Embryonic facial prominence (tissue), 1 donor: ENCODE results near the gene CELSR2.

ENCODE experiments used
- DNase-seq: peaks from one replicate; pipeline ENCODE4 v3.0.0-alpha.2; 2016; ENCODE audit errors: extremely low spot score

Gene CELSR2

GRCh38 chr1:109252167-109252892 lies 3.0 kb downstream of the CELSR2 start:
- no peak for DNase-seq

GRCh38 chr1:109252893-109253802 lies 3.8 kb downstream of the CELSR2 start:
- no peak for DNase-seq

GRCh38 chr1:109253803-109254620 lies 4.7 kb downstream of the CELSR2 start:
- no peak for DNase-seq

GRCh38 chr1:109254621-109255096 lies 5.3 kb downstream of the CELSR2 start:
- DNase-seq: no peak

GRCh38 chr1:109255097-109255651 lies 5.8 kb downstream of the CELSR2 start:
- DNase-seq: no peak

- DNase-seq: no peak
Observed at GRCh38 chr1:109255678-109256077, 6.3 kb downstream of the CELSR2 start.

- no peak for DNase-seq
Observed at GRCh38 chr1:109256085-109256484, 6.7 kb downstream of the CELSR2 start.

- DNase-seq: no peak
Observed at GRCh38 chr1:109256971-109257681, 7.8 kb downstream of the CELSR2 start.

- no peak for DNase-seq
Observed at GRCh38 chr1:109257682-109258421, 8.5 kb downstream of the CELSR2 start.

GRCh38 chr1:109258481-109259466 lies 9.4 kb downstream of the CELSR2 start:
- no peak for DNase-seq

- no peak for DNase-seq
Observed at GRCh38 chr1:109259674-109260557, 10.6 kb downstream of the CELSR2 start.

GRCh38 chr1:109261006-109261405 lies 11.7 kb downstream of the CELSR2 start:
- no peak for DNase-seq

GRCh38 chr1:109261578-109261977 lies 12.2 kb downstream of the CELSR2 start:
- no peak for DNase-seq

- DNase-seq: no peak
Observed at GRCh38 chr1:109262231-109263055, 13.1 kb downstream of the CELSR2 start.

- no peak for DNase-seq
Observed at GRCh38 chr1:109263234-109263596, 13.9 kb downstream of the CELSR2 start.

- no peak for DNase-seq
Observed at GRCh38 chr1:109263597-109264378, 14.4 kb downstream of the CELSR2 start.
